Measurements from ENCODE around the gene LARP4.

DNA sequence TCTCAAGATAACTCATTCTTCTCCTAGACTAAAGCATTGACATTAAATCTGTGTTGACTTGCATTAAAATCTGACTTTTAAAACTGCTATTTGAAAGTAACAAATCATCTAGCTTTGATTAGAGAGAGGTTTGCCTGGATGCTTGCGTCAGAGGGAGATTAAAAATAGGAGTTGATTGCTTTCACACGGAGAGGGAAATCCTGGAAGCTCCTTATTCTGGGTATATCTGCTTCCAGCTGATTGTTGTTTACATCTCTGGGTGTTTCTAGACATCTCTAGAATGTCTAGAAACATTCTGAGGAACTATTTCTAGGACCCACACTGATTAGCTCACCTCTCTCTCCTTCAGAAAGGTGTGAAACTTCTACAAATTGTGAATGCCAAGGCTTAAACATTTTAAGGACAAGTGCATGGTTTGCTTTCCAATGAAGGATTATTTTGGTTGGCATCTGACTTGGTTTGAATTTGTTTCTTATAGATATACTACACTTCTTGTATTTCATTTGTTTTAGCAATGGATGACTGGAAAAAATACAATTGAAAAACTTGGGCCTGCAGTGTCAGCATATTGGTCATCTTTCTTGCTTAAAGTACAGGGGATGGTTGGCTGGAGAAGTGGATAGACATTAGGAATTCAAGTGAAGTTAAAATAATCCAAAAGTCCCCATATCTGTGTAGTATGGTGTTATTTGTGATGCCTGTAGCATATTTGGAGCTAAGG is 106.2 kb downstream of the LARP4 start:
- no peak for TF ChIP-seq PREB (CRISPR knock-in tag; IDR thresholded peaks at IDR 0.05)
- TF ChIP-seq CTCF (IDR thresholded peaks at IDR 0.05 in 2 of 3, conservative IDR thresholded peaks at IDR 0.05 in 1 of 3; ENCODE audit: insufficient read depth in 2 of 3, low read depth in 1 of 3, low read length in 3 of 3) = no peak
- TF ChIP-seq SP1 (CRISPR knock-in tag; IDR thresholded peaks at IDR 0.05) = no peak
- TF ChIP-seq CHCHD3 (CRISPR knock-in tag; IDR thresholded peaks at IDR 0.05) = no peak
- TF ChIP-seq ERF (CRISPR knock-in tag; IDR thresholded peaks at IDR 0.05) = no peak
- TF ChIP-seq MAFK (IDR thresholded peaks at IDR 0.05; ENCODE audit: low read length) = 0 out of 2 replicates have a peak, but pooled peaks have one; percentile 15
- no peak for TF ChIP-seq TSHZ1 (CRISPR knock-in tag; IDR thresholded peaks at IDR 0.05)
- TF ChIP-seq, protein P1, sequence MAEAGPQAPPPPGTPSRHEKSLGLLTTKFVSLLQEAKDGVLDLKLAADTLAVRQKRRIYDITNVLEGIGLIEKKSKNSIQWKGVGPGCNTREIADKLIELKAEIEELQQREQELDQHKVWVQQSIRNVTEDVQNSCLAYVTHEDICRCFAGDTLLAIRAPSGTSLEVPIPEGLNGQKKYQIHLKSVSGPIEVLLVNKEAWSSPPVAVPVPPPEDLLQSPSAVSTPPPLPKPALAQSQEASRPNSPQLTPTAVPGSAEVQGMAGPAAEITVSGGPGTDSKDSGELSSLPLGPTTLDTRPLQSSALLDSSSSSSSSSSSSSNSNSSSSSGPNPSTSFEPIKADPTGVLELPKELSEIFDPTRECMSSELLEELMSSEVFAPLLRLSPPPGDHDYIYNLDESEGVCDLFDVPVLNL (CRISPR knock-in tag; IDR thresholded peaks at IDR 0.05; ENCODE audit: low read depth) = no peak
- no peak for TF ChIP-seq POLR2A (conservative IDR thresholded peaks at IDR 0.05)
- TF ChIP-seq EZH2 (IDR thresholded peaks at IDR 0.05; ENCODE audit: borderline replicate concordance, low read depth, low read length) = no peak
- no peak for TF ChIP-seq ZBTB26 (CRISPR knock-in tag; IDR thresholded peaks at IDR 0.05)
- TF ChIP-seq, protein P2, sequence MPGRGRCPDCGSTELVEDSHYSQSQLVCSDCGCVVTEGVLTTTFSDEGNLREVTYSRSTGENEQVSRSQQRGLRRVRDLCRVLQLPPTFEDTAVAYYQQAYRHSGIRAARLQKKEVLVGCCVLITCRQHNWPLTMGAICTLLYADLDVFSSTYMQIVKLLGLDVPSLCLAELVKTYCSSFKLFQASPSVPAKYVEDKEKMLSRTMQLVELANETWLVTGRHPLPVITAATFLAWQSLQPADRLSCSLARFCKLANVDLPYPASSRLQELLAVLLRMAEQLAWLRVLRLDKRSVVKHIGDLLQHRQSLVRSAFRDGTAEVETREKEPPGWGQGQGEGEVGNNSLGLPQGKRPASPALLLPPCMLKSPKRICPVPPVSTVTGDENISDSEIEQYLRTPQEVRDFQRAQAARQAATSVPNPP (IDR thresholded peaks at IDR 0.05; ENCODE audit: borderline replicate concordance, insufficient read depth, insufficient read length) = no peak
- no peak for TF ChIP-seq ZNF561 (CRISPR knock-in tag; conservative IDR thresholded peaks at IDR 0.05)
